CD4-positive, alpha-beta T cell (primary cell): Measurements from ENCODE around the gene NTRK2. TPM values are rescaled to one million over a fixed set of nuclear protein-coding genes. Genes with fewer than 3 reads are reported as not detected.

ENCODE experiments used
- ATAC-seq: fragments of 200-7000 bp; cut with Tn5 transposase; one replicate; pipeline ENCODE4 v1.10.0; 2022; ENCODE audit warnings: mild to moderate bottlenecking; ENCODE audit not compliant: poor library complexity
- CTCF ChIA-PET: fragments of 350-600 bp; sonication (Branson Sonifier 250); formaldehyde crosslinking; loops from one replicate; lab custom pipeline; 2021; ENCODE audit warnings: antibody characterized with exemption, inconsistent platforms; lab: Charles Lee
- POLR2A ChIA-PET: fragments of 350-600 bp; sonication (Branson Sonifier 250); formaldehyde crosslinking; loops from one replicate; lab custom pipeline; 2021; ENCODE audit warnings: antibody characterized with exemption, inconsistent platforms; lab: Charles Lee
- DNase-seq, 14 experiments: peaks; one replicate each; pipeline ENCODE4 v3.0.0-alpha.2; 2013 to 2020; ENCODE audit warnings: mixed read lengths in 2 of 14
- H3K27ac ChIP-seq, 2 donors: one replicate each; pipeline versions ENCODE4 v1.5.1 to v1.7.0; 2013; ENCODE audit warnings: low read length in 2 of 2, low read depth in 1 of 2, mild to moderate bottlenecking in 1 of 2
- H3K27me3 ChIP-seq, 2 experiments: 1 replicate in 1 of 2; 2 replicates in 1 of 2; pipeline versions ENCODE4 v1.6.1 to v1.7.0; 2013; ENCODE audit warnings: low read length in 2 of 2, control low read depth in 1 of 2, mild to moderate bottlenecking in 1 of 2, moderate library complexity in 1 of 2; ENCODE audit not compliant: insufficient read depth in 2 of 2, control insufficient read depth in 1 of 2
- H3K36me3 ChIP-seq: one replicate; pipeline ENCODE4 v1.6.1; 2013; ENCODE audit warnings: low read length, control low read depth; ENCODE audit not compliant: insufficient read depth
- H3K4me1 ChIP-seq: one replicate; pipeline ENCODE4 v1.6.1; 2013; ENCODE audit warnings: low read length, control low read depth; ENCODE audit not compliant: insufficient read depth
- H3K4me3 ChIP-seq: one replicate; pipeline ENCODE4 v1.5.1; 2013; ENCODE audit warnings: mild to moderate bottlenecking, low read length, moderate library complexity
- H3K9me3 ChIP-seq, 2 experiments: 1 replicate in 1 of 2; 2 replicates in 1 of 2; pipeline versions ENCODE4 v1.6.1 to v1.7.0; 2013; ENCODE audit warnings: low read length in 2 of 2, mild to moderate bottlenecking in 2 of 2, control low read depth in 1 of 2, moderate library complexity in 1 of 2; ENCODE audit not compliant: control insufficient read depth in 1 of 2, insufficient read depth in 1 of 2
- H3K27ac Mint-ChIP-seq: one replicate; pipeline ENCODE4 v1.8.0; 2020; ENCODE audit warnings: mixed read lengths
- H3K27me3 Mint-ChIP-seq: one replicate; pipeline ENCODE4 v1.8.0; 2021; ENCODE audit warnings: mixed read lengths
- H3K36me3 Mint-ChIP-seq: one replicate; pipeline ENCODE4 v1.8.0; 2021; ENCODE audit warnings: low read depth, mixed read lengths
- H3K4me1 Mint-ChIP-seq: one replicate; pipeline ENCODE4 v1.8.0; 2021; ENCODE audit warnings: low read depth, mixed read lengths
- H3K4me3 Mint-ChIP-seq: one replicate; pipeline ENCODE4 v1.8.0; 2020; ENCODE audit warnings: mild to moderate bottlenecking, mixed read lengths
- H3K9me3 Mint-ChIP-seq: one replicate; pipeline ENCODE4 v1.8.0; 2020; ENCODE audit warnings: mixed read lengths
- CTCF ChIP-seq: fragments of 200-600 bp; IDR thresholded peaks from one replicate; pipeline ENCODE4 v1.8.0; 2022; ENCODE audit warnings: antibody characterized with exemption, mild to moderate bottlenecking
- intact Hi-C, 2 experiments: fragments of 100-400 bp; cut with DNase I in 1 of 2; cut with micrococcal nuclease in 1 of 2; formaldehyde crosslinking; loops; one replicate each; pipeline versions ENCODE4 v1.15.1 to v1.9.0; 2023 to 2025; cut with DNase I, micrococcal nuclease
- total RNA-seq, 174 experiments: library from RNA in 2 of 174; stranded (reverse) in 2 of 174; gene quantifications; one replicate each; pipeline ENCODE4 v1.2.3 and lab custom pipeline; 2021 to 2026

The NTRK2 gene
- total RNA-seq, 2 experiments from 2014 or later = 0.06 to 0.14 TPM

- TF ChIP-seq CTCF = no peak
- Mint-ChIP-seq H3K4me3 (no peak overlapping the region), H3K27ac (no peak overlapping the region), H3K36me3 (no peaks in the 10 kb centered on the region), H3K27me3 (no peaks in the 10 kb centered on the region), H3K4me1 (no peaks in the 10 kb centered on the region), H3K9me3 (no peaks in the 10 kb centered on the region)
- H3K27me3 ChIP-seq = peaks cover 0 to 8% of the 10 kb centered on the region in 2 experiments
- H3K36me3 ChIP-seq = no peaks in the 10 kb centered on the region
- no peak for DNase-seq
- no peaks in the 10 kb centered on the region for H3K9me3 ChIP-seq
- ATAC-seq = no peak
- H3K4me1 ChIP-seq = no peaks in the 10 kb centered on the region
- CTCF ChIA-PET = no interaction called here
- H3K4me3 ChIP-seq = no peak overlapping the region
- H3K27ac ChIP-seq = no peak overlapping the region
- POLR2A ChIA-PET = no interaction called here
- intact Hi-C loops = no loop called here
These were observed 123.7 kb downstream of the NTRK2 start for GRCh38 chr9:84793251-84793650.

GRCh38 chr9:84794981-84795637, 125.6 kb downstream of the NTRK2 start:
- intact Hi-C loops = no loop called here
- no peak overlapping the region for H3K27ac Mint-ChIP-seq
- Histone ChIP-seq H3K4me1 (no peaks in the 10 kb centered on the region), H3K4me3 (no peak overlapping the region), H3K27ac (no peak overlapping the region), H3K9me3 (no peaks in the 10 kb centered on the region), H3K36me3 (no peaks in the 10 kb centered on the region), H3K27me3 (peaks cover 0 to 8% of the 10 kb centered on the region in 2 experiments)
- CTCF ChIA-PET = no interaction called here
- ATAC-seq (no peak), DNase-seq (no peak)
- no peaks in the 10 kb centered on the region for H3K27me3 Mint-ChIP-seq
- no peaks in the 10 kb centered on the region for H3K36me3 Mint-ChIP-seq
- H3K4me3 Mint-ChIP-seq = no peak overlapping the region
- no peaks in the 10 kb centered on the region for H3K9me3 Mint-ChIP-seq
- H3K4me1 Mint-ChIP-seq = no peaks in the 10 kb centered on the region
- POLR2A ChIA-PET = no interaction called here
- no peak for TF ChIP-seq CTCF

- H3K27ac ChIP-seq = no peak overlapping the region
- ATAC-seq (no peak), DNase-seq (no peak)
- Mint-ChIP-seq H3K27ac (no peak overlapping the region), H3K4me3 (no peak overlapping the region), H3K9me3 (no peaks in the 10 kb centered on the region), H3K36me3 (no peaks in the 10 kb centered on the region), H3K27me3 (peaks cover 4% of the 10 kb centered on the region), H3K4me1 (no peaks in the 10 kb centered on the region)
- intact Hi-C loops = no loop called here
- ChIA-PET CTCF (no interaction called here), POLR2A (interaction anchor here (0.6 kb wide), 1 partner anchor 15 kb away, joined by 5 read pairs; no protein-coding TSS in a partner anchor)
- H3K27me3 ChIP-seq = peaks cover 0 to 8% of the 10 kb centered on the region in 2 experiments
- no peaks in the 10 kb centered on the region for H3K36me3 ChIP-seq
- no peak overlapping the region for H3K4me3 ChIP-seq
- H3K4me1 ChIP-seq = no peaks in the 10 kb centered on the region
- no peaks in the 10 kb centered on the region for H3K9me3 ChIP-seq
- no peak for TF ChIP-seq CTCF
These were observed 126.9 kb downstream of the NTRK2 start for GRCh38 chr9:84796404-84796803.
